H1 (cell line): ENCODE results near the gene CD300C. TPM values are rescaled to one million over a fixed set of nuclear protein-coding genes. Genes with fewer than 3 reads are reported as not detected.

ENCODE experiments used
- CTCF ChIA-PET: fragments of 300-600 bp; sonication (Branson Sonifier 250); formaldehyde crosslinking; loops from one replicate; lab custom pipeline; 2021; ENCODE audit not compliant: partially characterized antibody; lab: Charles Lee
- POLR2A ChIA-PET: fragments of 300-600 bp; sonication (Branson Sonifier 250); formaldehyde crosslinking; loops from one replicate; lab custom pipeline; 2021; ENCODE audit warnings: inconsistent platforms; ENCODE audit not compliant: partially characterized antibody; lab: Charles Lee
- DNase-seq, 2 experiments: peaks; one replicate each; pipeline versions ENCODE4 v3.0.0 to v3.0.0-alpha.2; 2010 to 2022; ENCODE audit warnings: low spot score in 2 of 2, low read depth in 1 of 2, mixed read lengths in 1 of 2
- FAIRE-seq: peaks from 2 replicates; lab custom pipeline; 2011; peaks lifted over from hg19 to GRCh38; lab: Jason Lieb, UNC
- H2AFZ ChIP-seq: 2 replicates; pipeline ENCODE4 v1.8.1; 2012; ENCODE audit warnings: low read length, inconsistent platforms
- H2AK5ac ChIP-seq: 2 replicates; pipeline ENCODE4 v1.6.1; 2013; ENCODE audit warnings: low read depth, low read length
- H2BK120ac ChIP-seq: replicated peaks from 2 replicates; pipeline ENCODE3; 2013; ENCODE audit warnings: low read depth, low read length, inconsistent platforms
- H2BK12ac ChIP-seq: 2 replicates; pipeline ENCODE4 v1.6.1; 2013; ENCODE audit warnings: low read depth, low read length
- H2BK15ac ChIP-seq: 2 replicates; pipeline ENCODE4 v1.6.1; 2013; ENCODE audit warnings: low read length
- H2BK20ac ChIP-seq: 2 replicates; pipeline ENCODE4 v1.6.1; 2013; ENCODE audit warnings: low read length
- H2BK5ac ChIP-seq: 2 replicates; pipeline ENCODE4 v1.6.1; 2013; ENCODE audit warnings: low read depth, low read length
- H3K14ac ChIP-seq: 2 replicates; pipeline ENCODE4 v1.6.1; 2013; ENCODE audit warnings: inconsistent platforms; ENCODE audit not compliant: insufficient read length
- H3K18ac ChIP-seq: 2 replicates; pipeline ENCODE4 v1.6.1; 2013; ENCODE audit warnings: low read length; ENCODE audit errors: extremely low read depth
- H3K23ac ChIP-seq: 2 replicates; pipeline ENCODE4 v1.6.1; 2013; ENCODE audit warnings: inconsistent platforms; ENCODE audit not compliant: insufficient read length
- H3K23me2 ChIP-seq: 2 replicates; pipeline ENCODE4 v1.6.1; 2013; ENCODE audit warnings: low read depth, low read length
- H3K27ac ChIP-seq: 2 replicates; pipeline ENCODE4 v1.6.1; 2011; ENCODE audit warnings: low read depth, low read length, inconsistent platforms
- H3K27me3 ChIP-seq, 4 experiments: replicated peaks in 1 of 4; 1 replicate in 1 of 4; 2 replicates in 3 of 4; pipeline versions ENCODE4 v1.6.1 to v1.8.1; 2011 to 2013; ENCODE audit warnings: low read length in 3 of 4, mild to moderate bottlenecking in 3 of 4, inconsistent platforms in 2 of 4, mixed read lengths in 2 of 4, moderate library complexity in 1 of 4; ENCODE audit not compliant: control insufficient read depth in 3 of 4, insufficient read depth in 3 of 4; ENCODE audit errors: extremely low read depth in 1 of 4
- H3K36me3 ChIP-seq, 4 experiments: 2 replicates each; pipeline versions ENCODE4 v1.6.1 to v1.8.1; 2011 to 2013; ENCODE audit warnings: mild to moderate bottlenecking in 4 of 4, low read length in 3 of 4, moderate library complexity in 2 of 4, control low read depth in 1 of 4, inconsistent platforms in 1 of 4; ENCODE audit not compliant: insufficient read depth in 4 of 4, control insufficient read depth in 2 of 4
- H3K4ac ChIP-seq: replicated peaks from 2 replicates; pipeline ENCODE3; 2013; ENCODE audit warnings: low read length, low read depth, mixed read lengths, inconsistent platforms; ENCODE audit not compliant: insufficient read length
- H3K4me1 ChIP-seq, 4 experiments: replicated peaks in 1 of 4; 1 replicate in 1 of 4; 2 replicates in 3 of 4; pipeline versions ENCODE4 v1.6.1 to v1.8.1; 2011 to 2013; ENCODE audit warnings: low read length in 3 of 4, inconsistent platforms in 2 of 4, mixed read lengths in 1 of 4; ENCODE audit not compliant: insufficient read depth in 4 of 4, control insufficient read depth in 3 of 4
- H3K4me2 ChIP-seq, 2 experiments: 2 replicates each; pipeline versions ENCODE4 v1.6.1 to v1.8.1; 2011 to 2013; ENCODE audit warnings: low read depth in 2 of 2, low read length in 2 of 2, control low read depth in 1 of 2, inconsistent platforms in 1 of 2, mild to moderate bottlenecking in 1 of 2; ENCODE audit not compliant: insufficient read depth in 1 of 2
- H3K4me3 ChIP-seq, 4 experiments: fragments of 200-600, 300-600 bp in 1 of 4; sonication (generic), shearing (Covaris generic), sonication (Bioruptor Twin) in 1 of 4; 2 replicates each; pipeline versions ENCODE4 v1.5.1 to v1.8.1; 2011 to 2016; ENCODE audit warnings: low read length in 4 of 4, low read depth in 3 of 4, control low read depth in 2 of 4, inconsistent platforms in 2 of 4, mild to moderate bottlenecking in 2 of 4, mixed read lengths in 1 of 4, moderate library complexity in 1 of 4; ENCODE audit not compliant: insufficient read depth in 2 of 4; ENCODE audit errors: extremely low read depth in 1 of 4
- H3K56ac ChIP-seq: replicated peaks from 2 replicates; pipeline ENCODE3; 2013; ENCODE audit warnings: low read depth, mild to moderate bottlenecking, mixed read lengths, low read length, inconsistent platforms; ENCODE audit not compliant: insufficient read length
- H3K79me1 ChIP-seq: 2 replicates; pipeline ENCODE4 v1.6.1; 2013; ENCODE audit warnings: low read depth, low read length, control low read depth
- H3K79me2 ChIP-seq, 2 experiments: 2 replicates each; pipeline versions ENCODE4 v1.6.1 to v1.8.1; 2012 to 2013; ENCODE audit warnings: low read length in 2 of 2, mild to moderate bottlenecking in 2 of 2, inconsistent platforms in 1 of 2; ENCODE audit not compliant: insufficient read depth in 2 of 2, control insufficient read depth in 1 of 2
- H3K9ac ChIP-seq, 4 experiments: replicated peaks in 1 of 4; 1 replicate in 1 of 4; 2 replicates in 3 of 4; pipeline versions ENCODE4 v1.6.1 to v1.8.1; 2011 to 2013; ENCODE audit warnings: low read depth in 3 of 4, low read length in 3 of 4, control low read depth in 2 of 4, mild to moderate bottlenecking in 2 of 4, moderate library complexity in 2 of 4, inconsistent platforms in 1 of 4; ENCODE audit errors: extremely low read depth in 1 of 4
- H3K9me3 ChIP-seq, 2 experiments: 2 replicates each; pipeline versions ENCODE4 v1.6.1 to v1.8.1; 2012 to 2013; ENCODE audit warnings: mild to moderate bottlenecking in 2 of 2, moderate library complexity in 2 of 2, control low read depth in 1 of 2, inconsistent platforms in 1 of 2, low read depth in 1 of 2, low read length in 1 of 2, mixed read lengths in 1 of 2; ENCODE audit not compliant: insufficient read depth in 2 of 2
- H4K20me1 ChIP-seq, 2 experiments: replicated peaks in 1 of 2; 2 replicates each; pipeline versions ENCODE3 to v1.8.1; 2011 to 2013; ENCODE audit warnings: inconsistent platforms in 2 of 2, low read length in 2 of 2, mild to moderate bottlenecking in 1 of 2; ENCODE audit not compliant: insufficient read depth in 2 of 2, control insufficient read depth in 1 of 2
- H4K5ac ChIP-seq: 2 replicates; pipeline ENCODE4 v1.6.1; 2013; ENCODE audit warnings: low read length, low read depth, mixed read lengths, inconsistent platforms; ENCODE audit not compliant: insufficient read length
- H4K8ac ChIP-seq: 2 replicates; pipeline ENCODE4 v1.8.0; 2013; ENCODE audit warnings: mild to moderate bottlenecking, moderate library complexity, low read length, inconsistent platforms; ENCODE audit not compliant: insufficient read depth; ENCODE audit errors: extremely low read depth
- H4K91ac ChIP-seq: replicated peaks from 2 replicates; pipeline ENCODE3; 2013; ENCODE audit warnings: low read length, mixed read lengths, inconsistent platforms; ENCODE audit not compliant: insufficient read length
- YY1 ChIP-seq: IDR thresholded peaks from 2 replicates; pipeline ENCODE4 v1.6.1; 2011; ENCODE audit warnings: low read depth, mild to moderate bottlenecking, low read length
- WGBS, 2 experiments: shearing (Covaris generic) in 1 of 2; methylation state at CpG; one replicate each; pipeline versions ENCODE4 v1.1.6 to v1.1.7; 2013 to 2015; ENCODE audit warnings: low lambda C conversion rate in 2 of 2, mixed read lengths in 2 of 2, inconsistent platforms in 1 of 2, low coverage in 1 of 2, missing lambda C conversion rate in 1 of 2; ENCODE audit not compliant: insufficient replicate concordance in 2 of 2, insufficient coverage in 1 of 2, insufficient read length in 1 of 2; ENCODE audit errors: extremely low coverage in 1 of 2, missing lambda C conversion rate in 1 of 2; 5-methylcytosine and 5-hydroxymethylcytosine counted together
- polyA plus RNA-seq, 7 experiments: library from polyadenylated mRNA; depleted of rRNA in 3 of 7; stranded (reverse) in 5 of 7; unstranded in 2 of 7; fragments of >200 nt in 5 of 7; fragments of 200-250 nt in 2 of 7; gene quantifications; 1 replicate in 5 of 7; 2 replicates in 1 of 7; 4 replicates in 1 of 7; pipeline versions ENCODE4 v1.2.1 to v1.2.3, GENCODE V29; 2011 to 2013; ENCODE audit warnings: missing spikeins in 2 of 7, mixed read lengths in 2 of 7
- total RNA-seq: library from RNA; stranded (reverse); fragmentation: NEBNext Ultra II Directional; extraction: Animal tissue kit (Norgen Biotek cat#: 25700); gene quantifications from 2 replicates; pipeline ENCODE4 v1.2.1, GENCODE V29; 2021

The CD300C gene
- total and polyA plus RNA-seq, 2 of the 8 experiments (the other 6 are each of a cell fraction or from before 2014, with no cell fraction given) = not detected

DNA sequence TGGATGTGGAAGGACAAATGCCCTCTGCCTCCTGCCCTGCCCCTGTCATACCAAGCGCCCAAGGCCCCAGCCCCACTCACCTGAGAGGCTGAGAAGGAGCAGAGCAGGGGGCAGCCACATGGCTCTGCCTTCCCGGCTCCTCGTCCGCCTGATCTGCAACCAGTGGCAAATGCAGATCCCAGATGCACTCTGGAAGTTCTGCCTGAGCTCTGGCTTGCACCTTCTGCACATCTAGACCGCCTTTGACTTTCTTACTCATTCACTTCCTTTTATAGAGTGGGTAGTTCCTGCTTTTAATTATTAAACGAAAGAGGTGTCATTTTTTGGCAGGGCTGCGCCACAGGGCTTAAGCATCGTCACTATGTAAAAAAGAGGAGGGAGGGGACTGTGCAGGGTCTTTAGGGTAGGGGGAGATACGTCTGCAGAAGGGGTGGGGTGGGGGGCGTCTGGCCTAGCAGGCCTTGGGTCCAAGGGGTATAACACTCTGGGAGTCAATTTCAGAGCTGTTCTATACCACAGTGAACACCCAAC lies 14.6 kb downstream of the CD300C start, which contains the start of gene CD300LB:
TSS of gene CD300LB (minus strand) at position 245 of the 531 bp plus-strand sequence. CDS start at position 120, 125 bp downstream.
- peaks cover 0 to 2% (median 0%) of the 10 kb centered on the region in 4 experiments; a peak in 2 of 7 replicates for H3K27me3 ChIP-seq
- peak within 1 kb of the TSS; percentile 59 for H4K91ac ChIP-seq
- no peaks in the 10 kb centered on the region for H3K23me2 ChIP-seq
- no peak within 1 kb of the TSS for H3K56ac ChIP-seq
- H4K8ac ChIP-seq = peak within 1 kb of the TSS; percentile 35; the same call in 1 of the 2 replicates
- no peak within 1 kb of the TSS for H4K5ac ChIP-seq
- no peak within 1 kb of the TSS for H3K4me3 ChIP-seq
- no peak within 1 kb of the TSS for H3K14ac ChIP-seq
- no peak within 1 kb of the TSS for H3K27ac ChIP-seq
- no peaks in the 10 kb centered on the region for H3K36me3 ChIP-seq
- no peak within 1 kb of the TSS for H2AK5ac ChIP-seq
- no peak within 1 kb of the TSS for H2BK120ac ChIP-seq
- H3K18ac ChIP-seq = no peak within 1 kb of the TSS
- CTCF ChIA-PET = interaction anchor here (0.7 to 2.6 kb wide), 9 partner anchors 73 to 233 kb away, joined by 3 to 21 read pairs (median 3); partner anchors contain the start of gene GPR142
- no peak within 1 kb of the TSS for H2BK15ac ChIP-seq
- H3K4me1 ChIP-seq = peaks cover 0 to 4% (median under 1%) of the 10 kb centered on the region in 4 experiments; a peak in 2 of 7 replicates
- H3K4me2 ChIP-seq = no peak within 1 kb of the TSS
- H3K23ac ChIP-seq = no peak within 1 kb of the TSS
- no peaks in the 10 kb centered on the region for H4K20me1 ChIP-seq
- H3K79me2 ChIP-seq = no peaks in the 10 kb centered on the region
- no peak for FAIRE-seq
- no peak within 1 kb of the TSS for H3K4ac ChIP-seq
- H3K9ac ChIP-seq = no peak within 1 kb of the TSS
- H2BK12ac ChIP-seq = no peak within 1 kb of the TSS; the same call in 1 of the 2 replicates
- no peaks in the 10 kb centered on the region for H3K79me1 ChIP-seq
- H2AFZ ChIP-seq = no peak within 1 kb of the TSS
- H2BK20ac ChIP-seq = no peak within 1 kb of the TSS
- POLR2A ChIA-PET = interaction anchor here (0.5 kb wide), 1 partner anchor 77 kb away, joined by 3 read pairs; no protein-coding TSS in a partner anchor
- no peak within 1 kb of the TSS for H2BK5ac ChIP-seq
- no peaks in the 10 kb centered on the region for H3K9me3 ChIP-seq
- WGBS, 2 experiments = 85% methylated on average over 9 of the region's 10 CpGs; no CpG with 5 or more reads in 1 of the 2 experiments
- no peak for DNase-seq
- TF ChIP-seq YY1 = no peak
